ENCODE data around the gene MEGF6.

Gene MEGF6

GRCh38 chr1:3597599-3597964 is 13.7 kb downstream of the MEGF6 start:
- Histone ChIP-seq H2AFZ (ENCODE audit: low read depth, low read length) (peak overlapping the region; percentile 27), H3K27me3 (ENCODE audit: insufficient read depth, low read length) (no peaks in the 10 kb centered on the region), H3K36me3 (ENCODE audit: insufficient read depth, low read length) (no peaks in the 10 kb centered on the region), H3K9me3 (ENCODE audit: low read length) (no peaks in the 10 kb centered on the region), H3K4me1 (ENCODE audit: insufficient read depth, low read length) (peaks cover 29% of the 10 kb centered on the region), H3K4me3 (ENCODE audit: low read length) (no peak overlapping the region)

- Histone ChIP-seq H2AFZ (ENCODE audit: low read depth, low read length) (no peak overlapping the region), H3K4me3 (ENCODE audit: low read length) (no peak overlapping the region), H3K9me3 (ENCODE audit: low read length) (no peaks in the 10 kb centered on the region), H3K36me3 (ENCODE audit: insufficient read depth, low read length) (no peaks in the 10 kb centered on the region), H3K4me1 (ENCODE audit: insufficient read depth, low read length) (peaks cover 29% of the 10 kb centered on the region), H3K27me3 (ENCODE audit: insufficient read depth, low read length) (no peaks in the 10 kb centered on the region)
Observed at GRCh38 chr1:3596663-3597598, 14.4 kb downstream of the MEGF6 start.

DNA sequence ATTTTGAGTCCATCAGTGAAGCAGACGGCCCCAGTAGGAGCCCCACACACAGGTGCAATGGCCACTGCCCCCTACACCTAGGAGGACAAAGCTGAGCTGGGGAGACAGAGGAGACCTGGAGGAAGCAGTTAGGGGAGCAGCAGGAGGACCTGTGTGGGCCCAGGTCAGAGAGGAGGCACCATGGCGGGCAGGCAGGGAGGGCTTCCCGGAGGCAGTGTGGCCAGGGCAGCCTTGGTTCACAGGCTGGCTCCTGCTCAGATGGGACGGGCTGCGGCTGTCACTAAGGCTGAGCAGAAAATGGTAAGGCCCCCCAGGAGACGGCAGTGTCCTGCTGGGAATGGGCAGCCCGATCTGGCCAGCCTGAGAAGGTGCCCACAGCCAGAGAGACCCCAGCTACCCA is 15.4 kb downstream of the MEGF6 start:
- no peak overlapping the region for H2AFZ ChIP-seq (ENCODE audit: low read depth, low read length)
- H3K4me1 ChIP-seq (ENCODE audit: insufficient read depth, low read length): peaks cover 33% of the 10 kb centered on the region
- H3K4me3 ChIP-seq (ENCODE audit: low read length): no peak overlapping the region
- H3K36me3 ChIP-seq (ENCODE audit: insufficient read depth, low read length): no peaks in the 10 kb centered on the region
- no peaks in the 10 kb centered on the region for H3K27me3 ChIP-seq (ENCODE audit: insufficient read depth, low read length)
- H3K9me3 ChIP-seq (ENCODE audit: low read length): no peaks in the 10 kb centered on the region

DNA sequence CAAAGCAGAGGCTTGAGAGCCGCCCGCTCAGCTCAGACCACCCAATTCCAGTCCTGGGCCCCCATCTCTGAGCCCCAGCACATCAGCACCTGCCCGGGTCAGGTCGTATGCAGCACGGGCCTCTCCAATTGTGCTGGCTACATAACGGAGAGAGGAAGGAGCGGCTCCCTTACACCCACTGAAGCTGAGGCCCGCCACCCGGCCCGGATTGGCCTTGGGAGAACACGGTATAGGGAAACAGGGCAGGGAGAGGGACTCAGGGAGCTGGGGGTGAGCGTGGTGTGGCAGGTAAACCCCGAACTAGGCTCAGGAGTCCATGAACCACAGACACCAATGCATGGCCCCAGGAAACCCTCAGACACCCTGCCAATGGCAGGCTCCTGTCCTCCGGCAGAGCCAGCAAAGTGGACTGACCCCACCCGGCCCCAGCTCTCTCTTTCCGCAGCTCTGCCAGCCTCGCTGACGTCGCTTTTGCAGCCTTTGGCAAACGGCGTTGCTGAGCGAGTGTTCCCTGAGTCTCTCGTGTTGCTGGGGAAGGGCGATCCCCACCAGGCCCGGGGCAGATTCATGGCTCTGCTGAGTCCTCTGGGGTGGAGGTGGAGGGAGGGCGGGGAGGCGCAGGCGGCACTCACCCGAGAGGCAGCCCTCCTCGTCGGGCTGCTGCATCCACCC is 16.5 kb downstream of the MEGF6 start:
- Histone ChIP-seq H3K4me1 (ENCODE audit: insufficient read depth, low read length) (peaks cover 44% of the 10 kb centered on the region), H3K36me3 (ENCODE audit: insufficient read depth, low read length) (no peaks in the 10 kb centered on the region), H3K27me3 (ENCODE audit: insufficient read depth, low read length) (no peaks in the 10 kb centered on the region), H3K9me3 (ENCODE audit: low read length) (no peaks in the 10 kb centered on the region), H2AFZ (ENCODE audit: low read depth, low read length) (no peak overlapping the region), H3K4me3 (ENCODE audit: low read length) (no peak overlapping the region)

- Histone ChIP-seq H3K4me1 (ENCODE audit: insufficient read depth, low read length) (peaks cover 38% of the 10 kb centered on the region), H3K9me3 (ENCODE audit: low read length) (no peaks in the 10 kb centered on the region), H3K27me3 (ENCODE audit: insufficient read depth, low read length) (no peaks in the 10 kb centered on the region), H3K4me3 (ENCODE audit: low read length) (no peak overlapping the region), H3K36me3 (ENCODE audit: insufficient read depth, low read length) (no peaks in the 10 kb centered on the region), H2AFZ (ENCODE audit: low read depth, low read length) (no peak overlapping the region)
Observed at GRCh38 chr1:3593745-3594144, 17.6 kb downstream of the MEGF6 start.

DNA sequence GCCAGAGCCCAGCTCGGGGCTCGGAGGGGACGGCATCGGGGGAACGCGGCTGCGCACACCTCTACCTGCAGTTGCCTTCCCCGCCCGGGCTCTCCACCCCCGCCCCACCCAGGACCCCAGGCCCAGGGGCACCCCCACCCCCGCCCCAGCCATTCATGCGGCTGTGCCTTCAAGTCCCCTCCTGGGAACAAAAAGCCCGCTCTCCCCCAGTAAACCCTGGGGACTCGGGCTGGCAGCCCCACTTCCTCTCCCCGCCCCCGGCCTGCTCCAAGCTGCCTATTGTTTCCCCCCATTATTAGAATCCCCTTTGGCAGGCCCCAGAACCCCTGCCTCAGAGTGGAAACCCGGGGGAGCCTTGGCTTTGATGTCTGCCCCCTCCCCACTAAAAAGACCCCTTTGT is 18.0 kb downstream of the MEGF6 start:
- Histone ChIP-seq H3K4me3 (ENCODE audit: low read length) (no peak overlapping the region), H2AFZ (ENCODE audit: low read depth, low read length) (no peak overlapping the region), H3K36me3 (ENCODE audit: insufficient read depth, low read length) (no peaks in the 10 kb centered on the region), H3K27me3 (ENCODE audit: insufficient read depth, low read length) (no peaks in the 10 kb centered on the region), H3K4me1 (ENCODE audit: insufficient read depth, low read length) (peaks cover 37% of the 10 kb centered on the region), H3K9me3 (ENCODE audit: low read length) (no peaks in the 10 kb centered on the region)

- no peak overlapping the region for H2AFZ ChIP-seq (ENCODE audit: low read depth, low read length)
- H3K4me3 ChIP-seq (ENCODE audit: low read length): no peak overlapping the region
- no peaks in the 10 kb centered on the region for H3K27me3 ChIP-seq (ENCODE audit: insufficient read depth, low read length)
- no peaks in the 10 kb centered on the region for H3K36me3 ChIP-seq (ENCODE audit: insufficient read depth, low read length)
- H3K4me1 ChIP-seq (ENCODE audit: insufficient read depth, low read length): peaks cover 23% of the 10 kb centered on the region
- H3K9me3 ChIP-seq (ENCODE audit: low read length): no peaks in the 10 kb centered on the region
Observed at GRCh38 chr1:3590951-3591865, 20.1 kb downstream of the MEGF6 start.

DNA sequence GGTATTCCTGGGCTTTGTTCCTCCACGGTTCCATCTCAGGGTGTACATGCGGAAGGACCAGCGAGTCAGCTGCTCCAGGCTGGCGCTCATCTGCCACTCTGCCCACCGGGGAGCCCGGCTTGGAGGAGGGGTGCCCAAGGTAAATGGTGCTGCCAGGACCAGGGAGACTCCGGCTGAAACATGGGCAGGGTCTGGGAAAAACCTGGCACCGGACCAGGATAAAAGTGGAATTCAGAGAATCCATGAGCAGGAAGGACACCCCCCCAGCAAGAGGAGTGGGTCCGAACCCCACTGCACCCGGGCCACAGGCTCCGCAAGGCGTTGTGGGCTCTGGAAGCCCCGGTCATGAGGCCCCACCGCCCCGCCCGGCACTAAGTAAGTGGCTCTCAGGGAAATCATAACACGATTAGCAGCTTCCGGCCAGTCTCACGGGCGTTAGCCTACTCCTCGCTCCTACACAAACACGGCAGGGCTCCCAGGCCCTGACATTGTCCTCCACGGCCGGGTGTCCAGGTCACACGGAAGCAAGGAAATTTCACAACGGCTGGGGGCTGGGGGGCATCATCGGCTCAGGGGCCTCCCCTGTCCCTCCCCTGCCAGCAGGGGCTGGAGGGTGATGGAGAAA is 21.1 kb downstream of the MEGF6 start:
- Histone ChIP-seq H3K9me3 (ENCODE audit: low read length) (no peaks in the 10 kb centered on the region), H2AFZ (ENCODE audit: low read depth, low read length) (no peak overlapping the region), H3K27me3 (ENCODE audit: insufficient read depth, low read length) (no peaks in the 10 kb centered on the region), H3K4me3 (ENCODE audit: low read length) (no peak overlapping the region), H3K4me1 (ENCODE audit: insufficient read depth, low read length) (peaks cover 23% of the 10 kb centered on the region), H3K36me3 (ENCODE audit: insufficient read depth, low read length) (no peaks in the 10 kb centered on the region)

DNA sequence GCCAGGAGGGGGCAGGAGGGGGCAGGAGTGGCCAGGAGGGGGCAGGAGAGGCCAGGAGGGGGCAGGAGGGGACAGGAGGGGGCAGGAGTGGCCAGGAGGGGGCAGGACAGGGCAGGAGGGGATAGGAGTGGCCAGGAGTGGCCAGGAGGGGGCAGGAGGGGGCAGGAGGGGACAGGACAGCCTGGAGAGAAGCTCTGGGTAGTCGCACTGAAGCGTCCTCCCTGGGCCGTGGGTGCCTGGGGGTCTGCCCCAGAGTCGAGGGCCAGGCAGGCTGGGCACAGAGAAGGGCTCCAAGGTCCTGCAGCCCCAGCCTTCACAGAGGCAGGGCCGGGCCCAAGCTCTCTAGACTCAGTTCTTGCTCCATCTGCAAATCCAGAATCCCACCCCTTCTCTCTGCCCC is 22.9 kb downstream of the MEGF6 start:
- no peak overlapping the region for H3K4me3 ChIP-seq (ENCODE audit: low read length)
- peaks cover 2% of the 10 kb centered on the region for H3K9me3 ChIP-seq (ENCODE audit: low read length)
- H2AFZ ChIP-seq (ENCODE audit: low read depth, low read length): no peak overlapping the region
- no peaks in the 10 kb centered on the region for H3K27me3 ChIP-seq (ENCODE audit: insufficient read depth, low read length)
- H3K4me1 ChIP-seq (ENCODE audit: insufficient read depth, low read length): peaks cover 23% of the 10 kb centered on the region
- no peaks in the 10 kb centered on the region for H3K36me3 ChIP-seq (ENCODE audit: insufficient read depth, low read length)

DNA sequence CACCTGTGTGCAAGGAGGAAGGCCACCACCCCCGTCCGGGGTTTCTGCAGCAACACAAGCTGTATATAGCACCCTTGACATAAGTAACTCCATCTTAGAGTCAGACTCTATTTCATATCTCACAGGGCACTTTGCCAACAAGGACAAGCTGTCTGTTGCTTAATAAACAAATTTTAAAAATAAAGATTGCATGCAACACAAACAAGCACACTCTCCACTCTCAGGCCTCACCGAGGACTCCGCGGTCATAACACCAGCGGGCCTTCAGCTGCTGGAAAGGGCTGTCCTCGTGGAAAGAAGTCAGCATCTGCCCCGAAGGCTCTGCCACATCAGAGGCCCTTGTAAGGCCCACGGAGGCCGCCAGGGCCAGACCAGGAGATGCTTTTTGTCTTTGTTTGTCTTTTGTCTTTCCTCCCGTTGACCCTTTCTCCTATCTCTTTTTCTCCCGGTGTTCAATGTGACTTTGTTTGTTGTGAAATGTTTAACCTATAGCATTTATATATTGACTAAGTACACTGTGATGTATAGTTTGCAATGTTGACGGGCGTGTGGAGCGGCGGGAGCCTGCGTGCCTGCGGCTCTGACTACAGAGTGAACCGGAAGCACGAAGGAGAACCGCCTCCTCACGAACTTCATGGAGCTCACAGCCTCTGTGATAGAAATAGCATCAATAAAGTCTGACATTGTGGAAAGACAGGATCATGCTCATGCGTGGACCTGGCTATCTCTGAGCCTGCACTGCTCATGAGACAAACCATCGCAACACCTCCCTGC is 24.1 kb downstream of the MEGF6 start:
- H3K27me3 ChIP-seq (ENCODE audit: insufficient read depth, low read length): no peaks in the 10 kb centered on the region
- no peak overlapping the region for H2AFZ ChIP-seq (ENCODE audit: low read depth, low read length)
- H3K9me3 ChIP-seq (ENCODE audit: low read length): peaks cover 2% of the 10 kb centered on the region
- H3K4me3 ChIP-seq (ENCODE audit: low read length): no peak overlapping the region
- peaks cover 20% of the 10 kb centered on the region for H3K4me1 ChIP-seq (ENCODE audit: insufficient read depth, low read length)
- H3K36me3 ChIP-seq (ENCODE audit: insufficient read depth, low read length): no peaks in the 10 kb centered on the region

DNA sequence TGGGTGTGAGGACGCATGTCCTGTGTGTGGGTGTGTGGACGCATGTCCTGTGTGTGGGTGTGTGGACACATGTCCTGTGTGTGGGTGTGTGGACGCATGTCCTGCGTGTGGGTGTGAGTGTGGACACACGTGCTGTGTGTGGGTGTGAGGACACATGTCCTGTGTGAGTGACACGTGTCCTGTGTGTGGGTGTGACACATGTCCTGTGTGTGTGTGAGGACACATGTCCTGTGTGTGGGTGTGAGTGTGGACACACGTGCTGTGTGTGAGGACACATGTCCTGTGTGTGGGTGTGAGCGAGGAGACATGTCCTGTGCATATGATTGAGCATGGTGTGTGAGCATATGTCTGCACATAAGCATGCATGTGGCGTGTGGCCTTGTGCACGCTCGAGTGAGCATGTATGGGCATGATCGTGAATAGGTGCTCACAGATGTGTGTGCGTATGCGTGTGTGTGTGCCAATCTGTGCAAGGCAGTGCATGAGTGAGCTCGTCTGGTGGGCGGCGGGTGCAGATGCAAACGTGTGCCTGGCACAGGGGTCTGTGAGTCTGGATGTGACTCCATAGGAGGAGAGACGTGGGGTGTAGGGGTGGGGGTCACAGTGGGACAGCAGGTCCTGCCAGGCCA is 25.3 kb downstream of the MEGF6 start:
- Histone ChIP-seq H3K4me3 (ENCODE audit: low read length) (no peak overlapping the region), H3K27me3 (ENCODE audit: insufficient read depth, low read length) (no peaks in the 10 kb centered on the region)

More for the DNA sequence above, 25.3 kb downstream of the MEGF6 start:
- Histone ChIP-seq H3K36me3 (ENCODE audit: insufficient read depth, low read length) (no peaks in the 10 kb centered on the region), H3K4me1 (ENCODE audit: insufficient read depth, low read length) (peaks cover 18% of the 10 kb centered on the region), H3K9me3 (ENCODE audit: low read length) (peaks cover 2% of the 10 kb centered on the region), H2AFZ (ENCODE audit: low read depth, low read length) (no peak overlapping the region)
